MCF 10A (cell line): ENCODE results near the gene MINDY2. TPM values are rescaled to one million over a fixed set of nuclear protein-coding genes. Genes with fewer than 3 reads are reported as not detected.

Experiments
- BruUV-seq: library from RNA; stranded (reverse); fragments of 400-500 nt; replicated peaks from 2 replicates; lab custom pipeline; 2021; lab: Mats Ljungman, UMichigan
- CTCF ChIA-PET: fragments of 300-600 bp; sonication (Branson Sonifier 250); formaldehyde crosslinking; extraction: SDS; loops from one replicate; lab custom pipeline; 2021; ENCODE audit warnings: antibody characterized with exemption, inconsistent platforms; lab: Yijun Ruan, JAX
- POLR2A ChIA-PET: fragments of 300-600, 350-650 bp; sonication (Branson Sonifier 250); formaldehyde crosslinking; extraction: SDS; loops from one replicate; lab custom pipeline; 2020; ENCODE audit warnings: antibody characterized with exemption, inconsistent platforms; lab: Yijun Ruan, JAX
- DNase-seq: peaks from one replicate; pipeline ENCODE4 v3.0.0-alpha.2; 2018; ENCODE audit not compliant: unreplicated experiment
- H3K27ac Mint-ChIP-seq: one replicate; pipeline ENCODE4 v1.8.0; 2022; ENCODE audit warnings: mild to moderate bottlenecking, low read depth, mixed read lengths; ENCODE audit not compliant: unreplicated experiment
- H3K27me3 Mint-ChIP-seq: one replicate; pipeline ENCODE4 v1.8.0; 2022; ENCODE audit warnings: mixed read lengths; ENCODE audit not compliant: insufficient read depth, unreplicated experiment
- H3K36me3 Mint-ChIP-seq: one replicate; pipeline ENCODE4 v1.8.0; 2022; ENCODE audit warnings: mild to moderate bottlenecking, moderate library complexity, mixed read lengths; ENCODE audit not compliant: insufficient read depth, unreplicated experiment
- H3K4me1 Mint-ChIP-seq: one replicate; pipeline ENCODE4 v1.8.0; 2022; ENCODE audit warnings: mixed read lengths; ENCODE audit not compliant: insufficient read depth, unreplicated experiment
- H3K4me3 Mint-ChIP-seq: one replicate; pipeline ENCODE4 v1.8.0; 2022; ENCODE audit warnings: mild to moderate bottlenecking, moderate library complexity, mixed read lengths; ENCODE audit not compliant: unreplicated experiment
- H3K9me3 Mint-ChIP-seq: one replicate; pipeline ENCODE4 v1.8.0; 2022; ENCODE audit warnings: mixed read lengths; ENCODE audit not compliant: unreplicated experiment
- intact Hi-C: fragments of 100-400 bp; cut with micrococcal nuclease; formaldehyde crosslinking; loops from 2 replicates; pipeline ENCODE4 v1.14.1; 2022
- total RNA-seq: library from RNA; stranded (reverse); gene quantifications from 2 replicates; pipeline ENCODE4 v1.2.3, GENCODE V29; 2022
- TF ChIP-seq, protein P1 (sequence below): fragments of 200-600 bp; IDR thresholded peaks from one replicate; pipeline ENCODE4 v1.8.0; 2022; ENCODE audit warnings: antibody characterized with exemption, mild to moderate bottlenecking; ENCODE audit not compliant: unreplicated experiment

The MINDY2 gene
- total RNA-seq, 1 experiment from 2014 or later = 21.9 TPM

- intact Hi-C loops = loop anchor here (10.0 kb wide), 1 partner anchor 651 kb away; no protein-coding TSS in a partner anchor
- Mint-ChIP-seq H3K4me3 (no peak overlapping the region), H3K4me1 (peaks cover 16% of the 10 kb centered on the region), H3K27ac (no peak overlapping the region), H3K27me3 (no peaks in the 10 kb centered on the region), H3K9me3 (no peaks in the 10 kb centered on the region), H3K36me3 (peaks cover 45% of the 10 kb centered on the region)
- ChIA-PET POLR2A (interaction anchor here (0.6 to 1.9 kb wide), 5 partner anchors 19 to 1045 kb away, joined by 3 to 9 read pairs (median 4); partner anchors contain the start of gene MINDY2), CTCF (no interaction called here)
- BruUV-seq = no TSS peak
- DNase-seq = peak; percentile 56
- TF ChIP-seq, protein P1, sequence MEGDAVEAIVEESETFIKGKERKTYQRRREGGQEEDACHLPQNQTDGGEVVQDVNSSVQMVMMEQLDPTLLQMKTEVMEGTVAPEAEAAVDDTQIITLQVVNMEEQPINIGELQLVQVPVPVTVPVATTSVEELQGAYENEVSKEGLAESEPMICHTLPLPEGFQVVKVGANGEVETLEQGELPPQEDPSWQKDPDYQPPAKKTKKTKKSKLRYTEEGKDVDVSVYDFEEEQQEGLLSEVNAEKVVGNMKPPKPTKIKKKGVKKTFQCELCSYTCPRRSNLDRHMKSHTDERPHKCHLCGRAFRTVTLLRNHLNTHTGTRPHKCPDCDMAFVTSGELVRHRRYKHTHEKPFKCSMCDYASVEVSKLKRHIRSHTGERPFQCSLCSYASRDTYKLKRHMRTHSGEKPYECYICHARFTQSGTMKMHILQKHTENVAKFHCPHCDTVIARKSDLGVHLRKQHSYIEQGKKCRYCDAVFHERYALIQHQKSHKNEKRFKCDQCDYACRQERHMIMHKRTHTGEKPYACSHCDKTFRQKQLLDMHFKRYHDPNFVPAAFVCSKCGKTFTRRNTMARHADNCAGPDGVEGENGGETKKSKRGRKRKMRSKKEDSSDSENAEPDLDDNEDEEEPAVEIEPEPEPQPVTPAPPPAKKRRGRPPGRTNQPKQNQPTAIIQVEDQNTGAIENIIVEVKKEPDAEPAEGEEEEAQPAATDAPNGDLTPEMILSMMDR = no peak
Observed at GRCh38 chr15:58875343-58875742, 104.2 kb downstream of the MINDY2 start.

DNA sequence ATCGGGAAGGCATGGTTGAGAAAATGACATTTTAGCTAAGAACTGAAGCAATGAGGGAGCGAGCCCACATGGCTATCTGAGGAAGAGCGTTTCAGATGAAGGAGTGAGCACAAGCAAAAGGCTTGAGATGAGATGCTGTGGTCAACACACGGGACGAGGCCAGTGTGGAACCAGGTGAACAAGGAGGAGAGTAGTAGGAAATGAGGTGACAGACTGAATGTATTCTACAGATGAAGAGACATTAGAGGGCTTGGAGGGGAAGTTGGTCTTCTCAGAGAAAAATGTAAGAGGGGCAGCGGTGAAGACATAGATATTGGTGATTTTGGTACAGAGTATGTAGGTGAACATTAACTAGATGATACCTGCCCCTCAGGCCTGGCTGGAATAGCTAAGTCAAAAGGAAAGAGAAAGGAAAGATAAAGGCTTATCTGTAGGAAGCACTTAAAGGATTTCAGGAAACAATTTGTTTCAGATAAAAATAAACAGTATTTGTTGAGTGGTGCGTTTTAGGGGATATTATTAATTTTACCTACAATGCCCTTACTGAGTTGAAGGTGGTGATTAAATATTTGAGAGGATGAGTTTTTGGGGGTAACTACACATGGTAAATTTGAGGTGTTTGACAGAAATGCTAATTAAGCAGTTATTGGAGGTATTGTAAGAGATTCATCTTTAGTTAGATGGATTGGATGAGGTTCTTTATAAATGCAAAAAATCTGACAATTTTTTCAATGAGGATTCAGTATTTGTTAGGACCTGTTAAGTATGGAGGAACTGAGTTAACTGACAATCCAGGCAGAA lies 105.4 kb downstream of the MINDY2 start:
- BruUV-seq = no TSS peak
- ChIA-PET CTCF (no interaction called here), POLR2A (interaction anchor here (0.7 to 1.9 kb wide), 9 partner anchors 10 to 545 kb away, joined by 3 to 9 read pairs (median 4); partner anchors contain the start of gene MINDY2)
- Mint-ChIP-seq H3K27ac (peak overlapping the region; percentile 57), H3K27me3 (no peaks in the 10 kb centered on the region), H3K36me3 (peaks cover 57% of the 10 kb centered on the region), H3K4me1 (peaks cover 16% of the 10 kb centered on the region), H3K4me3 (no peak overlapping the region), H3K9me3 (no peaks in the 10 kb centered on the region)
- DNase-seq = no peak
- intact Hi-C loops = loop anchor here (10.0 kb wide), 1 partner anchor 652 kb away; no protein-coding TSS in a partner anchor
- TF ChIP-seq, protein P1 = no peak

GRCh38 chr15:58877999-58878825 lies 107.1 kb downstream of the MINDY2 start:
- DNase-seq = no peak
- Mint-ChIP-seq H3K9me3 (no peaks in the 10 kb centered on the region), H3K27ac (no peak overlapping the region), H3K36me3 (peaks cover 74% of the 10 kb centered on the region), H3K4me3 (no peak overlapping the region), H3K4me1 (peaks cover 16% of the 10 kb centered on the region), H3K27me3 (no peaks in the 10 kb centered on the region)
- CTCF ChIA-PET = interaction anchor here (0.6 to 0.8 kb wide), 3 partner anchors 31 to 655 kb away, joined by 3 to 4 read pairs (median 3); no protein-coding TSS in a partner anchor
- POLR2A ChIA-PET = interaction anchor here (1.3 kb wide), 1 partner anchor 107 kb away, joined by 3 read pairs; the partner anchor contains the start of gene MINDY2
- BruUV-seq = no TSS peak
- intact Hi-C loops = loop anchor here (10.0 kb wide), 1 partner anchor 653 kb away; no protein-coding TSS in a partner anchor
- TF ChIP-seq, protein P1 = no peak
